ENCODE data around the gene TTC16.

- no peak for TF ChIP-seq POLR2AphosphoS5 (IDR thresholded peaks at IDR 0.05)
- no peak for TF ChIP-seq CTCF (IDR thresholded peaks at IDR 0.05)
- no peak for TF ChIP-seq POLR2A (IDR thresholded peaks at IDR 0.05; ENCODE audit: low read depth)
These were observed 31.2 kb downstream of the TTC16 start for GRCh38 chr9:127746959-127747569.
